NCI-H526 (cell line): ENCODE measurements around the gene GARIN5B.
"Not testable (repeated sequence)": the region's sequence is repeated elsewhere in the genome, so short reads cannot be mapped to it uniquely, and the experiment has no call there.

Experiments used
- DNase-seq, 2 experiments: peaks; one replicate each; lab custom pipeline; 2025; lab: John Stamatoyannopoulos, UW

Gene GARIN5B

DNA sequence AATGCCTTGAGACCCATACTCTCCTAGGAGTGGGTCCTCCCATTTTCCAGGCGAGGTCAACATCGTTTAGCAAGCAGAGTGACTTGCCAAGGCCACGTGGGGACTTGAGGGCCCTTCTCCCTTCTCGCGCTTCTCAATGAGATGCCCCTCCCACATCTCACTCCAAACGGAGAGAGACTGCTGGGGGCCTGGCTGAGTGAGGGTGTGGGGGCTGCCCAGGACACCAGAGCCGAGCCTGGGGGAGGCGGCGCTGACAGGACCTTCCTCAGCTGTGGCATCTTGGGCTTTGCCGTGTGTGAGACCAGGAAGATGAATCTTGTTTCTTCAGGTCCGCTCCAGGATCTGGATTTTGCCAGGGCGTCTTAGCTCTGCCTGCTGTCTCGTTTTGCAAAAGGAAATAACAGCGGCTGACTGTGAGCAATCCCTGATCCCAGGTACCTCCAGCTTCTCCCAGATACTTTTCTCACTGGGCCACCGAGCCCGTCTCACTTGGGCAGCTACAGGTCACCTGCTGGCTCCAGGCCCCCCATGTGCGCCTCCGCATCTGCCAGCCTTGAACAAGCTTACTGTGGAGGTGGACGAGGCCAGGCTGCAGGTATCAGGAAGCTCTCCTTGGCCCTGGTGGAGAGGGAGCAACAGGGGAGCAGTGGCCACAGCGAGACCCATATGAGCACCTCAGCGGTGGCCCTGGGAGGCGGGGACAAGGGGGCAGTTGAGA, 14.6 kb downstream of the GARIN5B start:
- DNase-seq, result no peak

- DNase-seq, result no peak
Measured at GRCh38 chr19:55347442-55348009, 15.5 kb downstream of the GARIN5B start.

DNA sequence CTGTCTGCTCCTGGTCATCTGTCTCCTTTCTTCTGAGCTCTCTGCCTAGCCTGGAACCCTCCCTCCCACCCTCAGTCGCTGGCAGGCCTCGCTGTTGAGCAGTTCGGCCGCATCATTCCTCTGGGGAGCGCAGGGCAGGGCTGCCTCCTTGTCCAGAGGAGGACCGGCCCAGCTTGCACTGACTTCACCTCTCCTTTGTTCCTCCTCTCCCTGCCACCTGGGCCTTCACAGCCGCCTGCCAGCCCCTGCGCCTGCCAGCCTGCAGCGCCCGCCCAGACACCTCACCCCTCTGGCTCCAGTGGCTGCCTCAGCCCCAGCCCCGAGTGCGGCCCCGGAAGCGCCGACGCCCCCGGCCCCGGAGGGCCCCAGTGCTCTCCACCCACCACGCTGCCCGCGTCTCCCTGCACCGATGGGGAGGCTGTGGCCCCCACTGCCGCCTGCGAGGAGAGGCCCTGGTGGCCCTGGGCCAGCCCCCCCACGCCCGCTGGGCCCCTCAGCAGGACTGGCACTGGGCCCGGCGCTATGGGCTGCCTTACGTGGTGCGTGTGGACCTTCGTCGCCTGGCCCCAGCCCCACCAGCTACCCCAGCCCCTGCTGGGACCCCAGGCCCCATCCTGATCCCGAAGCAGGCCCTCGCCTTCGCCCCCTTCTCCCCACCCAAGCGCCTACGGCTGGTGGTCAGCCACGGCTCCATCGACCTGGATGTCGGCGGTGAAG, 16.2 kb downstream of the GARIN5B start:
- no peak for DNase-seq

DNA sequence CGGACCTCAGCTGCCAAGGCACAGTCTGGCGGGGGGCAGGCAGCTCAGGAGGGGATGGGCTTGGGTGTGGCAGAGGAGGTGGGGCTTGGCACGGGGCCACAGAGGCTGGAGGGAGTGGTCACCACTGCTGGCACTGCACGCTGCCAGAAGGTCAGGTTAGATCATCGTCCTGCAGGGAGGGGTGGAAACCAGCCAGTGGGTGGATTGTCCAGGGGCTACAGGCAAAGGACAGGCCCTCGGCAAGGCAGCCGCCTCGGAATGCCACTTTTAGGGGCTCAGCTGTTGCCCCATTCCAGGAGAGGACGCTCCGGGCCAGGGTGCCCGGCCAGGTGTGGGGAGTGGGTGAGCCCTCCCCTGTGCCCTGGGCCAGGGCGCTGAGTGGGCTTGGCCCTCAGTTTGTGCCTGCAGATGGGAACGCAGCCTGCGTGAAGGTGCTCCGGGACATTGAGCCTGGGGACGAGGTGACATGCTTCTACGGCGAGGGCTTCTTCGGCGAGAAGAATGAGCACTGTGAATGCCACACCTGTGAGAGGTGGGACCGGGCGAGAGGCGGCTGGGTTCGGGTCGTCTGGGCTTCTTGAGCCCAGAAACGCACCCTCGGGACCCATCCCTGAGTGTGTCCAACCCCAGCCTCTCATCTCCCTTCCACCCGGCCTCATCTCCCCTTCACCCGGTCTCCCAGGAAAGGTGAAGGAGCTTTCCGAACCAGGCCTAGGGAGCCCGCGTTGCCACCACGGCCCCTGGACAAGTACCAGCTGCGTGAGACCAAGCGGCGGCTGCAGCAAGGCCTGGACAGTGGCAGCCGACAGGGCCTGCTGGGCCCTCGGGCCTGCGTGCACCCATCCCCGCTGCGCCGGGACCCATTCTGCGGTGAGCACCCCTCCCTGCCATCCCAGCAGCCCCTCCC, 17.0 kb downstream of the GARIN5B start:
- DNase-seq, result no peak

GRCh38 chr19:55345101-55345817, 17.8 kb downstream of the GARIN5B start:
- DNase-seq, result no peak

- no peak for DNase-seq
Measured at GRCh38 chr19:55344444-55344843, 18.6 kb downstream of the GARIN5B start.

GRCh38 chr19:55341595-55342531, 21.2 kb downstream of the GARIN5B start:
- no peak for DNase-seq

GRCh38 chr19:55341171-55341588, 21.9 kb downstream of the GARIN5B start:
- DNase-seq, result peak; percentile 73 to 95

- DNase-seq, result peak; percentile 32 to 86
Measured at GRCh38 chr19:55340784-55341147, 22.3 kb downstream of the GARIN5B start.

DNA sequence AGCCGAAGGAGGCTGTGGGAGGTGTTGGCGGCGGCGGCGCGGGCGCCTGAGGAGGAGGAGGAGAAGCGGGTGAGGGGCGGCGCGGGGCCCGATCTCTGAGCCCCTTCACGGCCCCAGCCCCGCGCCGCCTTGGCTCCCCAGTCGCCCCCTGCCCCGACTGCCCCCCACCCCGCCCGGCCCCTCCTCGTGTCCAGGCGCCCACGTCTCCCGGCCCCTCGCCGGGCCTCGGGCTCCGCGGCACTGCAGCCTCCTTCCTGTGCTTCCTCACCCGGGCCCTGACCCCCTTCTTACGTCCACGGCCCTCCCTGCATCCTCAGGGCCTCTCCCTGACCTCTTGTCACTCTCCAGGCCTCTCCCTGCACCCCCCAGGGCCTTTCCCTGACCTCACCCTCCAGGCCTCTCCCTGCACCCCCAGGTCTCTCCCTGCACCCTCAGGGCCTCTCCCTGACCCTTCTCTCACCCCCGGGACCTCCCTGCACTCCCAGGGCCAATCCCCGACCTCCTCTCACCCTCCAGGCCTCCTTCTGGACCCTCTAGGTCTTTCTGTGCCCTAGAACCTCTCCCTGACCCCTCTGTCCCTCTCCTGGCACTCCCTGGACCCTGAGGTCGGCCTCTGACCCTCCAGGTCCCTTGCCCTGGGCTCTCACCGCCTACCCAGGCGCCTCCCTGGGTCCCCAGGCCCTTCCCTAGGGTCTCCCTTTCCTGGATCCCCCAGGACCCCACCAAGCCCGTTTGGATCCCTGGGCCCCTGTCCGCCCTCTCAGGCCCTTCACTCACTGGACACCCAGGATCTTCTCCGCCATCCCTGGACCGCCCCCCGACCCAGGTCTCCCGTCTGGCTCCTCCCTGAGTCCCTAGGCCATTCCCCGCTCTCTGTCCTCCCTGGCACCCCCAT, 22.9 kb downstream of the GARIN5B start:
- DNase-seq, result peak in 1 of 2 experiments; percentile 62

- DNase-seq, result peak; percentile 100
Measured at GRCh38 chr19:55339105-55339888, 23.8 kb downstream of the GARIN5B start, which contains the start of gene KMT5C. KMT5C (plus strand) TSS chr19:55339876; CDS start chr19:55341937, 2,061 bp downstream.

DNA sequence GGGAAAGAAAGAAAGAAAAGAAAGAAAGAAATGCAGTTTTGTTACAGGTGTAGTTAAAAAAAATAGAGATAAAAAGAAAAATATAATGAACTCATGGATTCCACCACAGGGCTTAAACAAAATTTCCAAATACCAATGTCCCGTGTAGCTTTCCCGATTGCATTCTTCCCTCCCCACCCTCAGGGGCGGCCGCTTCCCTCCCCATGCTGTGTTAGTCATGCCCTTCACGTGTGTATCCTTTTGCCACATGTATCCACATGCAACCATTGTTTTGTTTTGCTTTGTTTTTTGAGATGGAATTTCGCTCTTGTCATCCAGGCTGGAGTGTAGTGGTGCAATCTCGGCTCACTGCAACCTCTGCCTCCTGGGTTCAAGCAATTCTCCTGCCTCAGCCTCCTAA, 27.0 kb downstream of the GARIN5B start:
- no peak for DNase-seq

- DNase-seq, result no peak
Measured at GRCh38 chr19:55333870-55334269, 29.2 kb downstream of the GARIN5B start.

- DNase-seq, result not testable (repeated sequence)
Measured at GRCh38 chr19:55329791-55330190, 33.3 kb downstream of the GARIN5B start.

GRCh38 chr19:55328774-55329318, 34.2 kb downstream of the GARIN5B start:
- DNase-seq, result peak in 1 of 2 experiments; percentile 66

DNA sequence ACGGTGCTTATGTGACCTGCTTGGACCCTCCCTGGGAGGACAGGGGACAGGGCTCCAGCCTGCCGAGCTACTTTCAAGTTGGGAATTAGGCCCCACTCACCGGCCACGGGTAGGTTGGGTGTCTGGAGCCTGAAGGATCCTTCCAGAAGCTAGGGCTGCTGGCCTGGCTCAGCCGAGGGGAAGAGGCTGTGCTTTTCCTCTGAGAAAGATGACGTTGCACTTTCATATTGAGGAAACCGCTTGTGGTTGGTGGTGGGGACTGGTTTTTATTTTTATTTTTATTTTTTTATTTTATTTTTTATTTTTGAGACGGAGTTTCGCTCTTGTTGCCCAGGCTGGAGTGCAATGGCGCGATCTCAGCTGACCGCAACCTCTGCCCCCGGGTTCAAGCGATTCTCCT, 37.9 kb downstream of the GARIN5B start, which contains the start of gene TMEM150B:
TMEM150B (minus strand) TSS at position 170 of the 400 bp plus-strand sequence. CDS start 4,305 bp downstream, outside the sequence.
- DNase-seq, result no peak

GRCh38 chr19:55324662-55325061, 38.4 kb downstream of the GARIN5B start:
- DNase-seq, result no peak
